ENCODE results near the gene NRXN3. TPM values are rescaled to one million over a fixed set of nuclear protein-coding genes. Genes with fewer than 3 reads are reported as not detected.

Gene NRXN3
- total RNA-seq, 1 experiment from 2014 or later: not detected

DNA sequence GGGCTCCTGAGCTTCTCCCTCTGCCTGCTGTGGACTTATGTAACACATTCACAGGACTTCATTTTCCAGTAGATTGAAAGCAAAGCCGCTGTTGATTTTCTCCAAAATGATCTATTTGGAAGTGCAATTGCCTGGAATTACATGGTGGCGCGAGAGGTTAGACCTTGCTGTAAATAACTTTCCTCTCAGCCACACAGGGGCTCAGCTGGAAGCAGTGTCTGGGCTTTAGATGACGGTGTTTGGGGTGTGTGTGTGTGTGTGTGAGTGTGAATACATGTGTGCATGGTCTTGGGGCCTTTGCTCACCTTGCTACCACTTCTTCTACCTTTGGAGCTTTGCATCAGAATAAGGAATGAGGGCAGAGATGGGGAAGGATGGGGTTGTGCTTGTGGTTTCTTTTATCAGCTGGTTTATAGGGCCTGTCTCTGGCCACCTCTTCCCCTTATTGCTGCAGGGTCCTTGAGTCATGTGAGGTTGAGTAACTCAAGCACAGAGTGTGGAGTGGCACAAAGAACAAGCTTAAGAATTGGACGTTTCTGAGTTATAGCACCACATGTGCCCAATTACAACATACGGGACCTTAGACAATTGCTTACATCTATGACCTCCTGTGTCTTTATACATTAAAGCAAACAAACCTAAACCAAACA lies 280.6 kb downstream of the NRXN3 start:
- CTCF ChIA-PET: no interaction called here
- no peak for ATAC-seq
- no peaks in the 10 kb centered on the region; the same call in 1 of the 2 replicates for H3K27me3 ChIP-seq (ENCODE audit: control insufficient read depth, insufficient read depth, low read length)
- no peaks in the 10 kb centered on the region for H3K36me3 ChIP-seq (ENCODE audit: control insufficient read depth, insufficient read depth, low read length)
- in situ Hi-C loops (cut with HindIII; ENCODE audit: low pct_unique_long_range_greater_than_20kb, low sequenced_read_pairs) (no loop called here), intact Hi-C loops (cut with micrococcal nuclease; ENCODE audit: unreplicated experiment) (no loop called here)
- H3K4me3 ChIP-seq (ENCODE audit: low read depth in 2 of 2, low read length in 2 of 2): no peak overlapping the region
- POLR2A ChIA-PET: interaction anchor here (0.6 kb wide), 1 partner anchor 89 kb away, joined by 4 read pairs; no protein-coding TSS in a partner anchor
- DNase-seq (ENCODE audit: low read depth, low spot score): no peak
- H3K9me3 ChIP-seq (ENCODE audit: control insufficient read depth, insufficient read depth, low read depth, low read length): no peaks in the 10 kb centered on the region
- no peak overlapping the region for H3K27ac ChIP-seq (ENCODE audit: low read length)
- no peaks in the 10 kb centered on the region for H3K4me1 ChIP-seq (ENCODE audit: control insufficient read depth, insufficient read depth, low read length)
- no peak for TF ChIP-seq TCF7L2 (IDR thresholded peaks at IDR 0.05; ENCODE audit: low read depth, low read length)
- TF ChIP-seq, protein P1, sequence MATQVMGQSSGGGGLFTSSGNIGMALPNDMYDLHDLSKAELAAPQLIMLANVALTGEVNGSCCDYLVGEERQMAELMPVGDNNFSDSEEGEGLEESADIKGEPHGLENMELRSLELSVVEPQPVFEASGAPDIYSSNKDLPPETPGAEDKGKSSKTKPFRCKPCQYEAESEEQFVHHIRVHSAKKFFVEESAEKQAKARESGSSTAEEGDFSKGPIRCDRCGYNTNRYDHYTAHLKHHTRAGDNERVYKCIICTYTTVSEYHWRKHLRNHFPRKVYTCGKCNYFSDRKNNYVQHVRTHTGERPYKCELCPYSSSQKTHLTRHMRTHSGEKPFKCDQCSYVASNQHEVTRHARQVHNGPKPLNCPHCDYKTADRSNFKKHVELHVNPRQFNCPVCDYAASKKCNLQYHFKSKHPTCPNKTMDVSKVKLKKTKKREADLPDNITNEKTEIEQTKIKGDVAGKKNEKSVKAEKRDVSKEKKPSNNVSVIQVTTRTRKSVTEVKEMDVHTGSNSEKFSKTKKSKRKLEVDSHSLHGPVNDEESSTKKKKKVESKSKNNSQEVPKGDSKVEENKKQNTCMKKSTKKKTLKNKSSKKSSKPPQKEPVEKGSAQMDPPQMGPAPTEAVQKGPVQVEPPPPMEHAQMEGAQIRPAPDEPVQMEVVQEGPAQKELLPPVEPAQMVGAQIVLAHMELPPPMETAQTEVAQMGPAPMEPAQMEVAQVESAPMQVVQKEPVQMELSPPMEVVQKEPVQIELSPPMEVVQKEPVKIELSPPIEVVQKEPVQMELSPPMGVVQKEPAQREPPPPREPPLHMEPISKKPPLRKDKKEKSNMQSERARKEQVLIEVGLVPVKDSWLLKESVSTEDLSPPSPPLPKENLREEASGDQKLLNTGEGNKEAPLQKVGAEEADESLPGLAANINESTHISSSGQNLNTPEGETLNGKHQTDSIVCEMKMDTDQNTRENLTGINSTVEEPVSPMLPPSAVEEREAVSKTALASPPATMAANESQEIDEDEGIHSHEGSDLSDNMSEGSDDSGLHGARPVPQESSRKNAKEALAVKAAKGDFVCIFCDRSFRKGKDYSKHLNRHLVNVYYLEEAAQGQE (IDR thresholded peaks at IDR 0.05; ENCODE audit: insufficient read depth in 1 of 2, low read depth in 2 of 2, low read length in 1 of 2): no peak
- no peak for TF ChIP-seq SIN3A (IDR thresholded peaks at IDR 0.05; ENCODE audit: borderline replicate concordance, insufficient read depth, low read depth, low read length)
- TF ChIP-seq POLR2AphosphoS5 (IDR thresholded peaks at IDR 0.05; ENCODE audit: low read depth, low read length): no peak
- TF ChIP-seq, protein P2, sequence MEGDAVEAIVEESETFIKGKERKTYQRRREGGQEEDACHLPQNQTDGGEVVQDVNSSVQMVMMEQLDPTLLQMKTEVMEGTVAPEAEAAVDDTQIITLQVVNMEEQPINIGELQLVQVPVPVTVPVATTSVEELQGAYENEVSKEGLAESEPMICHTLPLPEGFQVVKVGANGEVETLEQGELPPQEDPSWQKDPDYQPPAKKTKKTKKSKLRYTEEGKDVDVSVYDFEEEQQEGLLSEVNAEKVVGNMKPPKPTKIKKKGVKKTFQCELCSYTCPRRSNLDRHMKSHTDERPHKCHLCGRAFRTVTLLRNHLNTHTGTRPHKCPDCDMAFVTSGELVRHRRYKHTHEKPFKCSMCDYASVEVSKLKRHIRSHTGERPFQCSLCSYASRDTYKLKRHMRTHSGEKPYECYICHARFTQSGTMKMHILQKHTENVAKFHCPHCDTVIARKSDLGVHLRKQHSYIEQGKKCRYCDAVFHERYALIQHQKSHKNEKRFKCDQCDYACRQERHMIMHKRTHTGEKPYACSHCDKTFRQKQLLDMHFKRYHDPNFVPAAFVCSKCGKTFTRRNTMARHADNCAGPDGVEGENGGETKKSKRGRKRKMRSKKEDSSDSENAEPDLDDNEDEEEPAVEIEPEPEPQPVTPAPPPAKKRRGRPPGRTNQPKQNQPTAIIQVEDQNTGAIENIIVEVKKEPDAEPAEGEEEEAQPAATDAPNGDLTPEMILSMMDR (IDR thresholded peaks at IDR 0.05): no peak
- no TSS peak for BruUV-seq (replicated peaks)

DNA sequence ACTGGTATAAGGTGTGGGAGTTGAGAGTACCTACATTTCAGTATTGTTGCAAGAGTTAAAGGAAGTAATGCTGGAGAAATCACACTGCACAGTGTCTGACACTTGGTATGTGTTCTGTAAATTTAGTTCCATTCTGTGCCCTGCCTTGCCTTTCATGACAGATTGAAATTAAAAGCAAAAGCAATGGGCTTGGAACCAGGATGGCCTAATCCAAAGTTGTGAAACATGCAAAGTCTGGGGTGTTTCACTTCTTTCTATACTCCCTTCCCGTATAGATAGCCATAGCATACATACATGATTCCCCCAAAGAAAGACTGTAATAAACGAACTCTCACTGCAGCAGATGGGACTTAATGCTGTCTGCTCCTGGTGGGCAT lies 281.1 kb downstream of the NRXN3 start:
- Histone ChIP-seq H3K4me3 (ENCODE audit: low read depth in 2 of 2, low read length in 2 of 2) (no peak overlapping the region), H3K9me3 (ENCODE audit: control insufficient read depth, insufficient read depth, low read depth, low read length) (no peaks in the 10 kb centered on the region), H3K27me3 (ENCODE audit: control insufficient read depth, insufficient read depth, low read length) (no peaks in the 10 kb centered on the region; the same call in 1 of the 2 replicates), H3K4me1 (ENCODE audit: control insufficient read depth, insufficient read depth, low read length) (no peaks in the 10 kb centered on the region), H3K36me3 (ENCODE audit: control insufficient read depth, insufficient read depth, low read length) (no peaks in the 10 kb centered on the region), H3K27ac (ENCODE audit: low read length) (no peak overlapping the region)
- DNase-seq (ENCODE audit: low read depth, low spot score) (no peak), ATAC-seq (no peak)
- ChIA-PET POLR2A (no interaction called here), CTCF (no interaction called here)
- intact Hi-C loops (cut with micrococcal nuclease; ENCODE audit: unreplicated experiment) (no loop called here), in situ Hi-C loops (cut with HindIII; ENCODE audit: low pct_unique_long_range_greater_than_20kb, low sequenced_read_pairs) (no loop called here)
- TF ChIP-seq POLR2AphosphoS5 (IDR thresholded peaks at IDR 0.05; ENCODE audit: low read depth, low read length) (no peak), SIN3A (IDR thresholded peaks at IDR 0.05; ENCODE audit: borderline replicate concordance, insufficient read depth, low read depth, low read length) (no peak), TCF7L2 (IDR thresholded peaks at IDR 0.05; ENCODE audit: low read depth, low read length) (no peak)
- TF ChIP-seq, protein P2 (IDR thresholded peaks at IDR 0.05): no peak
- TF ChIP-seq, protein P1 (IDR thresholded peaks at IDR 0.05; ENCODE audit: insufficient read depth in 1 of 2, low read depth in 2 of 2, low read length in 1 of 2): no peak
- no TSS peak for BruUV-seq (replicated peaks)

All from Panc1 (cell line).